DMS153 treated with DMSO at 0.1 percent for 48 hours (cell line): ENCODE results near the gene PTPRD.

Experiments
- DNase-seq: peaks from one replicate; lab custom pipeline; 2025; ENCODE audit not compliant: unreplicated experiment; lab: John Stamatoyannopoulos, UW

The PTPRD gene

DNA sequence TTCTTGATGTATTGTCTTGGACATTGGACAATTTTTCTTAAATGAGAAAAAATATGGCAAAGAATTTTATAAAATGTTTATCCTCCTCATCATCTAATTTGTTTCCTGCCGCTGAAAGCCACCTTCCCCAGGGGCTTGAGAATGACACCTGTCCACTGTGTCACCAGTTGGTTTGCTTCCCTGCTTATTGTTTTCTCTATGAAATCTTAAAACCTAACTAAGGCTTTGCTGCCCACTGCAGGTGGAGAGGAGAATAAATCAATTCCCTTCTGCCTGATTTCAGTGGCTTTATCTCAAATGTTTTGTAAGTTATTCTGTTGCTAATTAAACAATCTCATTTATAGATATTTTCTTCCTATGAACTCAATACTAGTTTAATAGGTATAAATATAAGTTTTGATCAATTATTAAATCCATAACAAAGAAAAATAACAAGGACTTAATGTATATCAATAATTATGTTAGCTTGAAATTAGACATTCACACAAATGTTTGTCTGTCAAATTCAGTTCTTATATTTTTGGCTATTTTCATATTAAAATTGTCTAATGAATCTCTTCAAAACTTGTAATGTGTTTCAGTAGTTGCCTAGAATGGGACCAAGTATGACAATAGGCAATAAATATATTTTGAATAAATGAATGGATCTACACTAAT is 822.5 kb downstream of the PTPRD start:
- DNase-seq: peak; percentile 84

DNA sequence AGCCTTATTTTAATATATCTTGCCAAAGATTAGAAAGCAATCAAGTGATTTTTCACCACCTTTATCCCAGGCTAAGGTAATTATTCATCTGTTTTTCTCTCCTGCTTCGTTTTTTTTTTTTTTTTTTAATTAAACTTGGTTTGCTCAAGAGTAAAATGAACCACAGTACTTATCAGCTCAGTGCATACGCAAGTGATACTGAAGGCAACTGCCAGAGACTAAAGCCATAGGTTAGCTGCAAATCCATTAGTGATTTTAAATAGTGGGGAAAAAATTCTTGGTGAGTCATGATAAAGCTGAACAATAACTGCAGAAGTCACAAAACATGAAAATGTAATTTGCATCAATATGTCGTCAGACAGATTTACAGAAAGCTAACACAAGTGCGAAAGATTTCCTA is 829.1 kb downstream of the PTPRD start:
- DNase-seq: no peak

GRCh38 chr9:9783211-9783610 is 829.6 kb downstream of the PTPRD start:
- DNase-seq: no peak

GRCh38 chr9:9778293-9778692 is 834.5 kb downstream of the PTPRD start:
- no peak for DNase-seq

DNA sequence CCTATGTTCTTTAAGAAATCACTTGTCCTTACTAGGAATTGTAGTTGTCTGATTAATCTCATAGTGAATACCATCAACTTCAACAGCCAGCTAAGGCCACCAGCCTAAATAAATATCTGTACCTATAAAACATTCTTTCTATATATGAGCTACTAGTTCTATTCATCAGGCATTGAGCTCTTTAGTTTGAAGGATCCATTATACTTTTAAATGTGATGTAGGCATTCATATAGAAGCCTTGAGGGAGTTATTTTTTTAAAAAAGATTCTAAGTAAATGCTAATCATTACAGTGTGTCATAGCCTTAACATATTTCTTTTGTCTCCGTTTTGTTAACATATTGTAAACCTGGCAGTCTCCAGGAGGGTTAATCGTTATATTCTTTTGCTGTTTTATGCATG is 838.3 kb downstream of the PTPRD start:
- no peak for DNase-seq

DNA sequence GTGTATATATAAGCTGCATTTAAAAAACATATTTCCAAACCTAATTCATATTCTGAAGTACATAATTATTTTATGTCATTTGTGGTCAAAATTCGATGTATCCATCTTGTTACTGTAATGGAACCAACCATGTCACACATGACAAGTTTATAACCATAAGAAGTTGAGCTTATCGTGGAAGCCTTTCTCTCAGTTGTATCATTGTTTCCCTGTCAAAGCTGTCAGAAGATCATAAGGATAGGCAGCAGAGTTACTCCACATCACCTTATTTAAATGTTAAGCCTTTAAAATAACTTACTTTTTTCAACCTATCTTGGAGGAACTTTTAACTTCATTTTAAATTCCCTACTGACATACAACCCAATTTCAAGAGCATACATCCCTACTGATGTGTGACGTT is 841.5 kb downstream of the PTPRD start:
- no peak for DNase-seq

DNA sequence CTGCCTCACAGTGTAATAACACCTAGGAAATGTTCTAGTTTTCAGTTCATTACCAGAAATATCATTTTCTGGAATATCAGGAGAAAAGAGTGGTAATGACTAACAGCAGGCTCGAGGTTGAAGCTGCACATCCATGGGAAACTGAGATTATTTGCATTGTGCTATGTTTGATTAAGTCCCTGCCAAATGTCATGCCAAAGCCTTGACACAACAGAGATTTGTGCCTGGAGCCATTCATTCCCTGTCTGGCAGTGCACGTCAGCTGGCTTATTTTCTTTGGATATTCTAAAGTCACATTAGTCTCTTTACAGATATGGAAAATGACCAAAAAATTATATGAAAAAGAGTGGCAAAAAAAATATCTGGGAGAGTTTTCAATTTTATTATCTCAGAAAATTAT is 848.0 kb downstream of the PTPRD start:
- no peak for DNase-seq

- DNase-seq: no peak
Observed at GRCh38 chr9:9754186-9754585, 858.6 kb downstream of the PTPRD start.

- peak; percentile 26 for DNase-seq
Observed at GRCh38 chr9:9753266-9753665, 859.5 kb downstream of the PTPRD start.

DNA sequence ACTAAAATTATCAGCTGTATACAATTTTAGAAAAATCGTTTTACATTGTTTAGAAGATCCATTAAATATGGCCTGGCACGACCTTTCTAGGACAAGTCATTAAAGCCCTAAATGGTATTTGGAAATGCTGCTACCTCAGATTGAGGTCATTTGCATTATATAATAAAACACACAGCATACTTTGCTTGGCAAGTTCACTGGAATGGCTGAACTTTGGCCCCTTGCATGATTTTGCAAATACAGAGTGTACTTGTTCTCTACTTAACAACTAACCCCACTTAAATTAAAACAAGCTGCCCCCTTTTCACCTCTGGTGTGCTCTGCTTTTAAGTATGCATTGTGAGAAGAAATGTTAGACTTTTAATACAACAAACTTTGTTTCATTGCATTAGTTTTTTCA is 860.1 kb downstream of the PTPRD start:
- no peak for DNase-seq

DNA sequence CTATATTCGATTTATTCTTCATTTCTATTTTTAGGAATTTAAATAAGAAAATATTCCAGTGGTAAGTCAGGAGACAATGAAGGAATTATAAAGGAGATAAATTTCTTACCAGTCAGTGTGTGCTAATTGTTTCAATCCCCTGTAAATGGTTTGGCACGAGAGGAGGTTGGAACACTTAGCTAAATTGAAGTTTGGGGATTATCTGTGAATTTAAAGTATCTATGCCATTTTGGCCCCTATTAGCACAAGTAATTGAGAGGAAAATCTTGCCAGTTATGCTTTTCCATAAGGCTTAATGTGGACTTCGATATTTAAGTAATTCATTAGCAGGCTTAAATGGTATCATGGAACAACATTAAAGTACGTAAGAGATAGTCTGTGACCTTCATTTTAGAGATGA is 860.8 kb downstream of the PTPRD start:
- DNase-seq: no peak

- DNase-seq: no peak
Observed at GRCh38 chr9:9750719-9751118, 862.1 kb downstream of the PTPRD start.

DNA sequence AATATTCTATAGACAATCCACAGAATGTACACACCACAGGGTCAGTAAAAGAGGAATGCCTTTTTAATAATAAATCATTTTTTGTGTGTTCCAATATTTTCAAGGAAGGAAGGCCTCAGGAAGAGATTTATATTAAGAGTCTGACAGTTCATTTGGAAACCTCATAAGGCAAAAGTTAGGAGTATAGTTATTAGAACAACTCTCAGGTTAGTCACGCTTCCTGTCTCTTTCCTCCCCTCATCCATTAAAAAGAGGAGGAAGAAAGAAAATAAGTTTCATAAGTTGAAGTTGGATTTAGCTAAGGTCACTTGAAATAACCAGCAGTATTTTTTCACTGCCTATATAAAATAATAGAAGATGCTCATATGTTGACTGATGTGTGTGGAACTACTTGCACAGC is 863.2 kb downstream of the PTPRD start:
- no peak for DNase-seq

DNA sequence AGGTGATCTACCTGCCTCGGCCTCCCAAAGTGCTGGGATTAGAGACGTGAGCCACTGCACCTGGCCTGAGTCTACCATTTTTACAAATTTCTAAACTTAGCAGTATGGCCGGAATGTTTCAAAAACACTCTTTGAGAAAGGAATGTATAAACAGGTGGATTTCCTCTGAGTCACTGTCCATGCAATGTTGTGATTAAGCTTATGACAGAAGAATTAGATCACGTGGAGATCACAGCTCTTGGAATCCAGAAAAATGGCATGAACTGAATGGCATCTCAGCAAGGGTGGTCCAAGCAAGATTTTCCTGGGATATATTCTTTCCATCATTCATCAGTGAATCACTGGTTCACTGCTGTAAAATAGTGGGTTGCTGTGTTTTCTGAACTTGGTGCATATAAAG is 865.0 kb downstream of the PTPRD start:
- no peak for DNase-seq

- no peak for DNase-seq
Observed at GRCh38 chr9:9746826-9747225, 866.0 kb downstream of the PTPRD start.

- DNase-seq: no peak
Observed at GRCh38 chr9:9743822-9744221, 869.0 kb downstream of the PTPRD start.

- DNase-seq: no peak
Observed at GRCh38 chr9:9730174-9730573, 882.6 kb downstream of the PTPRD start.

GRCh38 chr9:9729082-9729481 is 883.7 kb downstream of the PTPRD start:
- no peak for DNase-seq

GRCh38 chr9:9719373-9720112 is 893.3 kb downstream of the PTPRD start:
- DNase-seq: no peak

DNA sequence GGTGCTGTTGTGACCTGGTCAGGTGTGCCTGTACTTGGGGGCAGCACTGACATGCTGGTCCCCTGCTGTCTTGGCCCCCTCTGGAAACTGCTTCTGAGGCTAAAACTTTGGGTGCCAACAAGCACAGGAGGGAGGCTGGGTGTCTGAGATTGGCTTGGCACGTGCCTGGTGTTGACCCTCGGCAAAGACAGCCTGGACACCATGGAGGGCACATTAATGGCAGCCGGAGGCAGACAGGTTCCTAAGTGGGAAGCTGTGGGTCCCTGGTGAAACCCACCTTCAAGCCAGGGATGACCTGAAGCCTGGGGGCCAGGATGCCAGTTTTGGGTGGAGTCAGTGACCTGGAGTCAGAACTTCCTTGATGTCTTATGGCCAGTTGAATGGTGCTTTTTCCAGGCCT is 894.1 kb downstream of the PTPRD start:
- no peak for DNase-seq

GRCh38 chr9:9679433-9679832 is 933.4 kb downstream of the PTPRD start:
- DNase-seq: no peak

- no peak for DNase-seq
Observed at GRCh38 chr9:9674461-9674860, 938.3 kb downstream of the PTPRD start.

DNA sequence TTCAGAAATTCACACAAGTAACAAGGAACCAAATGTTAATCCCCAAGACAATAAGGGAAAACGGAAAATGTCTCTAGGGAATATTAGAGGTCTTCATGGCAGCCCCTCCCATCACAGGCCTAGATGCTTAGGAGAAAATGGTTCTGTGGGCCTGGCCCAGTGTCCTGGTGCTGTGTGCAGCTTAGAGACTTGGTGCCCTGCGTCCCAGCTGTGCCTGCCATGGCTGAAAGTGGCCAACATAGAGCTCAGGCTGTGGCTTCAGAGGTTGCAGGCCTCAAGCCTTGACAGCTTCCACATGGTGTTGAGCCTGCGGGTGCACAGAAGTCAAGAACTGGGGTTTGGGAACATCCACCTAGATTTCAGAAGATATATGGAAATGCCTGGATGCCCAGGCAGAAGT is 942.3 kb downstream of the PTPRD start:
- no peak for DNase-seq
